Left hindlimb (tissue), 1 donor: ENCODE data around the gene CPM.
"Not testable (repeated sequence)": the region's sequence is repeated elsewhere in the genome, so short reads cannot be mapped to it uniquely, and the experiment has no call there.

Source experiments
- DNase-seq: peaks from one replicate; pipeline ENCODE4 v3.0.0-alpha.2; 2018

CPM gene

GRCh38 chr12:68846811-68847210 is 86.2 kb downstream of the CPM start:
- DNase-seq, result no peak

- no peak for DNase-seq
Observed at GRCh38 chr12:68844788-68845695, 87.9 kb downstream of the CPM start.

- no peak for DNase-seq
Observed at GRCh38 chr12:68844318-68844745, 88.6 kb downstream of the CPM start.

- no peak for DNase-seq
Observed at GRCh38 chr12:68842784-68843567, 90.0 kb downstream of the CPM start.

GRCh38 chr12:68842123-68842522 is 90.8 kb downstream of the CPM start:
- DNase-seq, result no peak

- DNase-seq, result no peak
Observed at GRCh38 chr12:68841717-68842116, 91.3 kb downstream of the CPM start.

GRCh38 chr12:68841175-68841574 is 91.8 kb downstream of the CPM start:
- not testable (repeated sequence) for DNase-seq

GRCh38 chr12:68839183-68840147 is 93.5 kb downstream of the CPM start:
- DNase-seq, result no peak

GRCh38 chr12:68838046-68838886 is 94.7 kb downstream of the CPM start:
- DNase-seq, result no peak

- DNase-seq, result no peak
Observed at GRCh38 chr12:68837215-68837614, 95.8 kb downstream of the CPM start.

GRCh38 chr12:68835333-68835908 is 97.5 kb downstream of the CPM start:
- no peak for DNase-seq

GRCh38 chr12:68833508-68833907 is 99.5 kb downstream of the CPM start:
- no peak for DNase-seq

- DNase-seq, result no peak
Observed at GRCh38 chr12:68832504-68832867, 100.5 kb downstream of the CPM start.

- no peak for DNase-seq
Observed at GRCh38 chr12:68831751-68832503, 101.0 kb downstream of the CPM start.

GRCh38 chr12:68831272-68831671 is 101.7 kb downstream of the CPM start:
- no peak for DNase-seq

- DNase-seq, result no peak
Observed at GRCh38 chr12:68828672-68829068, 104.3 kb downstream of the CPM start.

GRCh38 chr12:68827895-68828671 is 104.9 kb downstream of the CPM start:
- no peak for DNase-seq

GRCh38 chr12:68825569-68826217 is 107.3 kb downstream of the CPM start:
- DNase-seq, result no peak

- DNase-seq, result no peak
Observed at GRCh38 chr12:68824597-68825250, 108.2 kb downstream of the CPM start.
